Cardiac muscle cell (in vitro differentiated cells and primary cell): ENCODE data around the gene ESPN. TPM values are rescaled to one million over a fixed set of nuclear protein-coding genes. Genes with fewer than 3 reads are reported as not detected.
A peak's percentile ranks its signal among the peaks of the same experiment; 100 is the strongest.

Experiments
- DNase-seq, 2 donors: peaks; one replicate each; pipeline versions ENCODE4 v3.0.0 to v3.0.0-alpha.2; 2010 to 2017; ENCODE audit warnings: low read depth in 1 of 2, low spot score in 1 of 2
- H3K27ac ChIP-seq: fragments of 200-600 bp; sonication (generic); 2 replicates; pipeline ENCODE4 v1.5.1; 2016
- H3K27me3 ChIP-seq: fragments of 200-600 bp; sonication (generic); 2 replicates; pipeline ENCODE4 v1.6.0; 2016; ENCODE audit warnings: control low read depth
- H3K36me3 ChIP-seq: fragments of 200-600 bp; sonication (generic); 2 replicates; pipeline ENCODE4 v1.5.1; 2016; ENCODE audit warnings: control low read depth
- H3K4me1 ChIP-seq: fragments of 200-600 bp; sonication (generic); 2 replicates; pipeline ENCODE4 v1.8.1; 2017; ENCODE audit warnings: low read depth, mild to moderate bottlenecking, mixed run types
- H3K4me3 ChIP-seq: fragments of 200-600 bp; sonication (generic); 2 replicates; pipeline ENCODE4 v1.5.1; 2016; ENCODE audit warnings: mild to moderate bottlenecking
- H3K9me3 ChIP-seq: fragments of 200-600 bp; sonication (generic); 2 replicates; pipeline ENCODE4 v1.5.1; 2017; ENCODE audit warnings: low read depth, mild to moderate bottlenecking, control low read depth
- CTCF ChIP-seq: IDR thresholded peaks from 2 replicates; pipeline ENCODE4 v1.5.1; 2012; ENCODE audit warnings: low read depth, mild to moderate bottlenecking, low read length
- polyA plus RNA-seq: library from polyadenylated mRNA; unstranded; fragments of >200 nt; fragmentation: Nextera tagmentation; extraction: Ambion mirVana; gene quantifications from 2 replicates; pipeline ENCODE4 v1.2.1, GENCODE V29; 2016
- total RNA-seq: library from RNA; depleted of rRNA; stranded (reverse); fragments of >200 nt; gene quantifications from 2 replicates; pipeline ENCODE4 v1.2.3, GENCODE V29; 2016

Gene ESPN
- total and polyA plus RNA-seq, 2 experiments from 2014 or later = 8.0 to 18.1 TPM

GRCh38 chr1:6498576-6499111, 74.1 kb downstream of the ESPN start:
- no peaks in the 10 kb centered on the region for H3K36me3 ChIP-seq
- H3K4me3 ChIP-seq = no peak overlapping the region
- H3K27ac ChIP-seq = no peak overlapping the region
- no peak for TF ChIP-seq CTCF
- H3K4me1 ChIP-seq = peaks cover 5% of the 10 kb centered on the region
- no peaks in the 10 kb centered on the region for H3K9me3 ChIP-seq
- no peak for DNase-seq
- H3K27me3 ChIP-seq = no peaks in the 10 kb centered on the region

- no peaks in the 10 kb centered on the region for H3K9me3 ChIP-seq
- H3K4me3 ChIP-seq = no peak overlapping the region
- no peaks in the 10 kb centered on the region for H3K36me3 ChIP-seq
- H3K27me3 ChIP-seq = no peaks in the 10 kb centered on the region
- H3K27ac ChIP-seq = no peak overlapping the region
- no peak for DNase-seq
- no peak for TF ChIP-seq CTCF
- peaks cover 5% of the 10 kb centered on the region for H3K4me1 ChIP-seq
Measured at GRCh38 chr1:6499296-6499695, 74.7 kb downstream of the ESPN start.

- H3K36me3 ChIP-seq = no peaks in the 10 kb centered on the region
- H3K4me1 ChIP-seq = peaks cover 5% of the 10 kb centered on the region
- H3K27me3 ChIP-seq = no peaks in the 10 kb centered on the region
- DNase-seq = no peak
- TF ChIP-seq CTCF = no peak
- no peak overlapping the region for H3K27ac ChIP-seq
- no peak overlapping the region for H3K4me3 ChIP-seq
- no peaks in the 10 kb centered on the region for H3K9me3 ChIP-seq
Measured at GRCh38 chr1:6500544-6501278, 76.1 kb downstream of the ESPN start.

GRCh38 chr1:6501279-6501813, 76.8 kb downstream of the ESPN start:
- TF ChIP-seq CTCF = no peak
- peaks cover 2% of the 10 kb centered on the region for H3K4me1 ChIP-seq

GRCh38 chr1:6502000-6502891, 77.7 kb downstream of the ESPN start:
- Histone ChIP-seq H3K27ac (no peak overlapping the region), H3K9me3 (no peaks in the 10 kb centered on the region), H3K36me3 (no peaks in the 10 kb centered on the region), H3K4me3 (no peak overlapping the region), H3K4me1 (no peaks in the 10 kb centered on the region), H3K27me3 (no peaks in the 10 kb centered on the region)
- peak in 1 of 2 donors; percentile 46 for DNase-seq
- TF ChIP-seq CTCF = no peak

More at GRCh38 chr1:6501279-6501813, 76.8 kb downstream of the ESPN start:
- no peak overlapping the region for H3K27ac ChIP-seq
- no peaks in the 10 kb centered on the region for H3K27me3 ChIP-seq
- H3K9me3 ChIP-seq = no peaks in the 10 kb centered on the region
- no peaks in the 10 kb centered on the region for H3K36me3 ChIP-seq
- no peak for DNase-seq
- no peak overlapping the region for H3K4me3 ChIP-seq
